Measurements from ENCODE around the gene MAPK4. TPM values are rescaled to one million over a fixed set of nuclear protein-coding genes. Genes with fewer than 3 reads are reported as not detected.

MAPK4 gene
- polyA plus RNA-seq, 4 donors = 0.22 to 0.92 (median 0.76) TPM

GRCh38 chr18:50656396-50656795, 96.5 kb downstream of the MAPK4 start:
- H3K9me3 ChIP-seq (ENCODE audit: control insufficient read depth in 2 of 2, insufficient read depth in 1 of 2, low read depth in 1 of 2, low read length in 1 of 2) = no peaks in the 10 kb centered on the region
- H3K4me1 ChIP-seq (ENCODE audit: control insufficient read depth in 3 of 3, insufficient read depth in 2 of 3, low read depth in 1 of 3, low read length in 2 of 3) = peaks cover 0 to 11% (median 0%) of the 10 kb centered on the region in 3 donors
- H3K27ac ChIP-seq (ENCODE audit: low read depth in 1 of 3, low read length in 2 of 3) = no peak overlapping the region
- DNase-seq = no peak
- H3K36me3 ChIP-seq (ENCODE audit: control insufficient read depth in 3 of 3, insufficient read depth in 2 of 3, low read depth in 1 of 3, low read length in 3 of 3) = no peaks in the 10 kb centered on the region
- no peak for FAIRE-seq
- WGBS, 3 donors = 86 to 94% (median 92%) methylated on average over 2 of the region's 2 CpGs
- no peak overlapping the region for H3K4me3 ChIP-seq (ENCODE audit: low read depth in 1 of 3, low read length in 3 of 3)
- H3K27me3 ChIP-seq (ENCODE audit: control insufficient read depth in 3 of 3, insufficient read depth in 3 of 3, low read length in 3 of 3) = no peaks in the 10 kb centered on the region

- Histone ChIP-seq H3K4me1 (ENCODE audit: control insufficient read depth in 3 of 3, insufficient read depth in 2 of 3, low read depth in 1 of 3, low read length in 2 of 3) (peaks cover 0 to 11% (median 0%) of the 10 kb centered on the region in 3 donors), H3K4me3 (ENCODE audit: low read depth in 1 of 3, low read length in 3 of 3) (no peak overlapping the region), H3K36me3 (ENCODE audit: control insufficient read depth in 3 of 3, insufficient read depth in 2 of 3, low read depth in 1 of 3, low read length in 3 of 3) (no peaks in the 10 kb centered on the region), H3K27ac (ENCODE audit: low read depth in 1 of 3, low read length in 2 of 3) (no peak overlapping the region), H3K27me3 (ENCODE audit: control insufficient read depth in 3 of 3, insufficient read depth in 3 of 3, low read length in 3 of 3) (no peaks in the 10 kb centered on the region), H3K9me3 (ENCODE audit: control insufficient read depth in 2 of 2, insufficient read depth in 1 of 2, low read depth in 1 of 2, low read length in 1 of 2) (peaks cover 0 to 1% of the 10 kb centered on the region in 2 donors)
- 80 to 87% (median 83%) methylated on average over 8 of the region's 8 CpGs for WGBS, 3 donors
- no peak for DNase-seq
- no peak for FAIRE-seq
Observed at GRCh38 chr18:50656841-50657470, 97.1 kb downstream of the MAPK4 start.

GRCh38 chr18:50658601-50659000, 98.7 kb downstream of the MAPK4 start:
- DNase-seq = no peak
- Histone ChIP-seq H3K36me3 (ENCODE audit: control insufficient read depth in 3 of 3, insufficient read depth in 2 of 3, low read depth in 1 of 3, low read length in 3 of 3) (no peaks in the 10 kb centered on the region), H3K4me1 (ENCODE audit: control insufficient read depth in 3 of 3, insufficient read depth in 2 of 3, low read depth in 1 of 3, low read length in 2 of 3) (peaks cover 0 to 11% (median 0%) of the 10 kb centered on the region in 3 donors), H3K27ac (ENCODE audit: low read depth in 1 of 3, low read length in 2 of 3) (no peak overlapping the region), H3K27me3 (ENCODE audit: control insufficient read depth in 3 of 3, insufficient read depth in 3 of 3, low read length in 3 of 3) (no peaks in the 10 kb centered on the region), H3K9me3 (ENCODE audit: control insufficient read depth in 2 of 2, insufficient read depth in 1 of 2, low read depth in 1 of 2, low read length in 1 of 2) (peaks cover 0 to 5% of the 10 kb centered on the region in 2 donors), H3K4me3 (ENCODE audit: low read depth in 1 of 3, low read length in 3 of 3) (no peak overlapping the region)
- 84 to 95% (median 89%) methylated on average over 5 of the region's 5 CpGs for WGBS, 3 donors
- FAIRE-seq = no peak

GRCh38 chr18:50659091-50660003, 99.5 kb downstream of the MAPK4 start:
- H3K27me3 ChIP-seq (ENCODE audit: control insufficient read depth in 3 of 3, insufficient read depth in 3 of 3, low read length in 3 of 3) = no peaks in the 10 kb centered on the region
- H3K27ac ChIP-seq (ENCODE audit: low read depth in 1 of 3, low read length in 2 of 3) = no peak overlapping the region
- 66 to 77% (median 73%) methylated on average over 13 of the region's 13 CpGs for WGBS, 3 donors
- H3K4me1 ChIP-seq (ENCODE audit: control insufficient read depth in 3 of 3, insufficient read depth in 2 of 3, low read depth in 1 of 3, low read length in 2 of 3) = peaks cover 0 to 3% (median 0%) of the 10 kb centered on the region in 3 donors
- no peak overlapping the region for H3K4me3 ChIP-seq (ENCODE audit: low read depth in 1 of 3, low read length in 3 of 3)
- peaks cover 0 to 5% of the 10 kb centered on the region in 2 donors for H3K9me3 ChIP-seq (ENCODE audit: control insufficient read depth in 2 of 2, insufficient read depth in 1 of 2, low read depth in 1 of 2, low read length in 1 of 2)
- no peaks in the 10 kb centered on the region for H3K36me3 ChIP-seq (ENCODE audit: control insufficient read depth in 3 of 3, insufficient read depth in 2 of 3, low read depth in 1 of 3, low read length in 3 of 3)
- DNase-seq = peak in 1 of 2 donors; percentile 31
- no peak for FAIRE-seq

GRCh38 chr18:50661013-50661412, 101.1 kb downstream of the MAPK4 start:
- WGBS, 3 donors = 81 to 90% (median 82%) methylated on average over 1 of the region's 1 CpG
- H3K9me3 ChIP-seq (ENCODE audit: control insufficient read depth in 2 of 2, insufficient read depth in 1 of 2, low read depth in 1 of 2, low read length in 1 of 2) = peaks cover 0 to 5% of the 10 kb centered on the region in 2 donors
- no peaks in the 10 kb centered on the region for H3K36me3 ChIP-seq (ENCODE audit: control insufficient read depth in 3 of 3, insufficient read depth in 2 of 3, low read depth in 1 of 3, low read length in 3 of 3)
- no peak for FAIRE-seq
- no peak overlapping the region for H3K27ac ChIP-seq (ENCODE audit: low read depth in 1 of 3, low read length in 2 of 3)
- no peaks in the 10 kb centered on the region for H3K4me1 ChIP-seq (ENCODE audit: control insufficient read depth in 3 of 3, insufficient read depth in 2 of 3, low read depth in 1 of 3, low read length in 2 of 3)
- no peak for DNase-seq
- H3K27me3 ChIP-seq (ENCODE audit: control insufficient read depth in 3 of 3, insufficient read depth in 3 of 3, low read length in 3 of 3) = no peaks in the 10 kb centered on the region
- no peak overlapping the region for H3K4me3 ChIP-seq (ENCODE audit: low read depth in 1 of 3, low read length in 3 of 3)

- DNase-seq = peak; percentile 27 to 81
- H3K36me3 ChIP-seq (ENCODE audit: control insufficient read depth in 3 of 3, insufficient read depth in 2 of 3, low read depth in 1 of 3, low read length in 3 of 3) = no peaks in the 10 kb centered on the region
Observed at GRCh38 chr18:50662177-50662576, 102.3 kb downstream of the MAPK4 start.

GRCh38 chr18:50662775-50663383, 103.0 kb downstream of the MAPK4 start:
- 72 to 84% (median 78%) methylated on average over 10 of the region's 10 CpGs for whole genome bisulfite sequencing, 3 donors
- H3K27ac ChIP-seq (ENCODE audit: low read depth in 1 of 3, low read length in 2 of 3) = no peak overlapping the region
- FAIRE-seq (no peak), DNase-seq (no peak)
- no peak overlapping the region for H3K4me3 ChIP-seq (ENCODE audit: low read depth in 1 of 3, low read length in 3 of 3)
- H3K9me3 ChIP-seq (ENCODE audit: control insufficient read depth in 2 of 2, insufficient read depth in 1 of 2, low read depth in 1 of 2, low read length in 1 of 2) = peaks cover 0 to 5% of the 10 kb centered on the region in 2 donors
- H3K36me3 ChIP-seq (ENCODE audit: control insufficient read depth in 3 of 3, insufficient read depth in 2 of 3, low read depth in 1 of 3, low read length in 3 of 3) = no peaks in the 10 kb centered on the region
- no peaks in the 10 kb centered on the region for H3K27me3 ChIP-seq (ENCODE audit: control insufficient read depth in 3 of 3, insufficient read depth in 3 of 3, low read length in 3 of 3)
- no peaks in the 10 kb centered on the region for H3K4me1 ChIP-seq (ENCODE audit: control insufficient read depth in 3 of 3, insufficient read depth in 2 of 3, low read depth in 1 of 3, low read length in 2 of 3)

More at GRCh38 chr18:50662177-50662576, 102.3 kb downstream of the MAPK4 start:
- Histone ChIP-seq H3K27me3 (ENCODE audit: control insufficient read depth in 3 of 3, insufficient read depth in 3 of 3, low read length in 3 of 3) (no peaks in the 10 kb centered on the region), H3K27ac (ENCODE audit: low read depth in 1 of 3, low read length in 2 of 3) (no peak overlapping the region), H3K9me3 (ENCODE audit: control insufficient read depth in 2 of 2, insufficient read depth in 1 of 2, low read depth in 1 of 2, low read length in 1 of 2) (peaks cover 0 to 5% of the 10 kb centered on the region in 2 donors), H3K4me1 (ENCODE audit: control insufficient read depth in 3 of 3, insufficient read depth in 2 of 3, low read depth in 1 of 3, low read length in 2 of 3) (no peaks in the 10 kb centered on the region), H3K4me3 (ENCODE audit: low read depth in 1 of 3, low read length in 3 of 3) (no peak overlapping the region)
- FAIRE-seq = no peak
- 52 to 62% (median 53%) methylated on average over 3 of the region's 3 CpGs for WGBS, 3 donors

- WGBS, 3 donors = 93 to 96% (median 95%) methylated on average over 40 of the region's 40 CpGs
- H3K27me3 ChIP-seq (ENCODE audit: control insufficient read depth in 3 of 3, insufficient read depth in 3 of 3, low read length in 3 of 3) = no peaks in the 10 kb centered on the region
Observed at GRCh38 chr18:50663626-50664441, 103.9 kb downstream of the MAPK4 start.

More at GRCh38 chr18:50663626-50664441, 103.9 kb downstream of the MAPK4 start:
- FAIRE-seq (no peak), DNase-seq (no peak)
- Histone ChIP-seq H3K27ac (ENCODE audit: low read depth in 1 of 3, low read length in 2 of 3) (no peak overlapping the region), H3K4me3 (ENCODE audit: low read depth in 1 of 3, low read length in 3 of 3) (no peak overlapping the region), H3K36me3 (ENCODE audit: control insufficient read depth in 3 of 3, insufficient read depth in 2 of 3, low read depth in 1 of 3, low read length in 3 of 3) (no peaks in the 10 kb centered on the region), H3K9me3 (ENCODE audit: control insufficient read depth in 2 of 2, insufficient read depth in 1 of 2, low read depth in 1 of 2, low read length in 1 of 2) (peaks cover 0 to 5% of the 10 kb centered on the region in 2 donors), H3K4me1 (ENCODE audit: control insufficient read depth in 3 of 3, insufficient read depth in 2 of 3, low read depth in 1 of 3, low read length in 2 of 3) (no peaks in the 10 kb centered on the region)

Measured in small intestine (tissue), 7 donors.